Activated CD4-positive, alpha-beta memory T cell treated with anti-CD3 and anti-CD28 coated beads for 36 hours (primary cell): Measurements from ENCODE around the gene DCC. TPM values are rescaled to one million over a fixed set of nuclear protein-coding genes. Genes with fewer than 3 reads are reported as not detected.

Experiments used
- CTCF ChIA-PET: fragments of 350-600 bp; sonication (Branson Sonifier 250); formaldehyde crosslinking; loops from one replicate; lab custom pipeline; 2021; ENCODE audit warnings: antibody characterized with exemption, inconsistent platforms; lab: Charles Lee
- POLR2A ChIA-PET: fragments of 350-600 bp; sonication (Branson Sonifier 250); formaldehyde crosslinking; loops from one replicate; lab custom pipeline; 2021; ENCODE audit warnings: antibody characterized with exemption; lab: Charles Lee
- DNase-seq: peaks from one replicate; pipeline ENCODE4 v3.0.0-alpha.2; 2020
- H3K27ac Mint-ChIP-seq: one replicate; pipeline ENCODE4 v1.8.0; 2021; ENCODE audit warnings: mixed read lengths
- H3K27me3 Mint-ChIP-seq: one replicate; pipeline ENCODE4 v1.8.0; 2021; ENCODE audit warnings: mixed read lengths
- H3K36me3 Mint-ChIP-seq: one replicate; pipeline ENCODE4 v1.8.0; 2021; ENCODE audit warnings: mixed read lengths
- H3K4me1 Mint-ChIP-seq: one replicate; pipeline ENCODE4 v1.8.0; 2021; ENCODE audit warnings: low read depth, mixed read lengths
- H3K4me3 Mint-ChIP-seq: one replicate; pipeline ENCODE4 v1.8.0; 2021; ENCODE audit warnings: mild to moderate bottlenecking, mixed read lengths
- H3K9me3 Mint-ChIP-seq: one replicate; pipeline ENCODE4 v1.8.0; 2021; ENCODE audit warnings: mixed read lengths
- intact Hi-C: fragments of 100-400 bp; cut with micrococcal nuclease; formaldehyde crosslinking; loops from one replicate; pipeline ENCODE4 v1.15.1; 2023
- total RNA-seq, 2 experiments: library from RNA; stranded (reverse); gene quantifications; one replicate each; pipeline ENCODE4 v1.2.3, GENCODE V29; 2021

Gene DCC
- total RNA-seq, 2 experiments from 2014 or later: not detected

- Mint-ChIP-seq H3K27ac (no peak overlapping the region), H3K9me3 (peaks cover 9% of the 10 kb centered on the region), H3K4me3 (no peak overlapping the region), H3K36me3 (no peaks in the 10 kb centered on the region), H3K4me1 (no peaks in the 10 kb centered on the region), H3K27me3 (no peaks in the 10 kb centered on the region)
- intact Hi-C loops: no loop called here
- ChIA-PET POLR2A (no interaction called here), CTCF (no interaction called here)
- DNase-seq: no peak
Measured at GRCh38 chr18:52948868-52949444, 609.0 kb downstream of the DCC start.

GRCh38 chr18:52950155-52950554 lies 610.2 kb downstream of the DCC start:
- no peaks in the 10 kb centered on the region for H3K4me1 Mint-ChIP-seq
- intact Hi-C loops: no loop called here
- H3K9me3 Mint-ChIP-seq: peaks cover 7% of the 10 kb centered on the region
- no peak overlapping the region for H3K4me3 Mint-ChIP-seq
- CTCF ChIA-PET: no interaction called here
- no peak for DNase-seq
- H3K27me3 Mint-ChIP-seq: no peaks in the 10 kb centered on the region
- H3K36me3 Mint-ChIP-seq: no peaks in the 10 kb centered on the region
- POLR2A ChIA-PET: no interaction called here
- H3K27ac Mint-ChIP-seq: no peak overlapping the region

- H3K27me3 Mint-ChIP-seq: no peaks in the 10 kb centered on the region
- ChIA-PET POLR2A (no interaction called here), CTCF (no interaction called here)
- H3K36me3 Mint-ChIP-seq: no peaks in the 10 kb centered on the region
- H3K27ac Mint-ChIP-seq: no peak overlapping the region
- DNase-seq: no peak
- intact Hi-C loops: no loop called here
- H3K9me3 Mint-ChIP-seq: peaks cover 5% of the 10 kb centered on the region
- H3K4me3 Mint-ChIP-seq: no peak overlapping the region
- H3K4me1 Mint-ChIP-seq: no peaks in the 10 kb centered on the region
Measured at GRCh38 chr18:52953387-52953786, 613.4 kb downstream of the DCC start.

- intact Hi-C loops: no loop called here
- H3K36me3 Mint-ChIP-seq: no peaks in the 10 kb centered on the region
- peaks cover 17% of the 10 kb centered on the region for H3K9me3 Mint-ChIP-seq
- CTCF ChIA-PET: no interaction called here
- H3K4me1 Mint-ChIP-seq: no peaks in the 10 kb centered on the region
- DNase-seq: no peak
- H3K27ac Mint-ChIP-seq: no peak overlapping the region
- H3K27me3 Mint-ChIP-seq: no peaks in the 10 kb centered on the region
- POLR2A ChIA-PET: no interaction called here
- H3K4me3 Mint-ChIP-seq: no peak overlapping the region
Measured at GRCh38 chr18:52963481-52963880, 623.5 kb downstream of the DCC start.

- H3K27me3 Mint-ChIP-seq: no peaks in the 10 kb centered on the region
- no peak for DNase-seq
- ChIA-PET CTCF (no interaction called here), POLR2A (no interaction called here)
- H3K4me3 Mint-ChIP-seq: no peak overlapping the region
- intact Hi-C loops: no loop called here
- H3K9me3 Mint-ChIP-seq: peaks cover 9% of the 10 kb centered on the region
- H3K36me3 Mint-ChIP-seq: no peaks in the 10 kb centered on the region
- H3K27ac Mint-ChIP-seq: no peak overlapping the region
- H3K4me1 Mint-ChIP-seq: no peaks in the 10 kb centered on the region
Measured at GRCh38 chr18:52970686-52971085, 630.7 kb downstream of the DCC start.

GRCh38 chr18:52971097-52971496 lies 631.1 kb downstream of the DCC start:
- Mint-ChIP-seq H3K27me3 (no peaks in the 10 kb centered on the region), H3K9me3 (peaks cover 6% of the 10 kb centered on the region), H3K4me3 (no peak overlapping the region), H3K27ac (no peak overlapping the region), H3K4me1 (no peaks in the 10 kb centered on the region), H3K36me3 (no peaks in the 10 kb centered on the region)
- CTCF ChIA-PET: no interaction called here
- POLR2A ChIA-PET: no interaction called here
- intact Hi-C loops: no loop called here
- no peak for DNase-seq

- ChIA-PET POLR2A (no interaction called here), CTCF (no interaction called here)
- H3K9me3 Mint-ChIP-seq: peaks cover 4% of the 10 kb centered on the region
- DNase-seq: no peak
- H3K36me3 Mint-ChIP-seq: no peaks in the 10 kb centered on the region
- no peak overlapping the region for H3K27ac Mint-ChIP-seq
- no peaks in the 10 kb centered on the region for H3K4me1 Mint-ChIP-seq
- no peak overlapping the region for H3K4me3 Mint-ChIP-seq
- no peaks in the 10 kb centered on the region for H3K27me3 Mint-ChIP-seq
- intact Hi-C loops: no loop called here
Measured at GRCh38 chr18:52979892-52980291, 639.9 kb downstream of the DCC start.

GRCh38 chr18:52991246-52991645 lies 651.2 kb downstream of the DCC start:
- Mint-ChIP-seq H3K36me3 (no peaks in the 10 kb centered on the region), H3K27me3 (no peaks in the 10 kb centered on the region), H3K4me3 (no peak overlapping the region), H3K4me1 (no peaks in the 10 kb centered on the region), H3K27ac (no peak overlapping the region), H3K9me3 (peaks cover 2% of the 10 kb centered on the region)
- ChIA-PET CTCF (no interaction called here), POLR2A (no interaction called here)
- intact Hi-C loops: no loop called here
- no peak for DNase-seq

GRCh38 chr18:52992041-52992440 lies 652.0 kb downstream of the DCC start:
- Mint-ChIP-seq H3K36me3 (no peaks in the 10 kb centered on the region), H3K27ac (no peak overlapping the region), H3K9me3 (peaks cover 2% of the 10 kb centered on the region), H3K4me1 (no peaks in the 10 kb centered on the region), H3K27me3 (no peaks in the 10 kb centered on the region), H3K4me3 (no peak overlapping the region)
- POLR2A ChIA-PET: no interaction called here
- no peak for DNase-seq
- intact Hi-C loops: no loop called here
- CTCF ChIA-PET: no interaction called here

- Mint-ChIP-seq H3K27me3 (no peaks in the 10 kb centered on the region), H3K9me3 (peaks cover 8% of the 10 kb centered on the region), H3K4me1 (no peaks in the 10 kb centered on the region), H3K36me3 (no peaks in the 10 kb centered on the region), H3K4me3 (no peak overlapping the region), H3K27ac (no peak overlapping the region)
- intact Hi-C loops: loop anchor here (5.0 kb wide), 1 partner anchor 51 kb away; no protein-coding TSS in a partner anchor
- CTCF ChIA-PET: no interaction called here
- no peak for DNase-seq
- POLR2A ChIA-PET: no interaction called here
Measured at GRCh38 chr18:52995875-52996274, 655.9 kb downstream of the DCC start.

GRCh38 chr18:52999633-53000032 lies 659.6 kb downstream of the DCC start:
- Mint-ChIP-seq H3K4me1 (no peaks in the 10 kb centered on the region), H3K36me3 (no peaks in the 10 kb centered on the region), H3K9me3 (peaks cover 11% of the 10 kb centered on the region), H3K27me3 (no peaks in the 10 kb centered on the region), H3K27ac (no peak overlapping the region), H3K4me3 (no peak overlapping the region)
- ChIA-PET POLR2A (no interaction called here), CTCF (no interaction called here)
- intact Hi-C loops: loop anchor here (5.0 kb wide), 1 partner anchor 48 kb away; no protein-coding TSS in a partner anchor
- no peak for DNase-seq

- POLR2A ChIA-PET: no interaction called here
- intact Hi-C loops: no loop called here
- H3K9me3 Mint-ChIP-seq: peaks cover 8% of the 10 kb centered on the region
- no peaks in the 10 kb centered on the region for H3K27me3 Mint-ChIP-seq
- DNase-seq: no peak
- no peak overlapping the region for H3K4me3 Mint-ChIP-seq
- no peaks in the 10 kb centered on the region for H3K4me1 Mint-ChIP-seq
- H3K36me3 Mint-ChIP-seq: no peaks in the 10 kb centered on the region
- CTCF ChIA-PET: no interaction called here
- H3K27ac Mint-ChIP-seq: no peak overlapping the region
Measured at GRCh38 chr18:53004798-53005197, 664.8 kb downstream of the DCC start.

- DNase-seq: no peak
- CTCF ChIA-PET: no interaction called here
Measured at GRCh38 chr18:53018791-53019190, 678.8 kb downstream of the DCC start.

More at GRCh38 chr18:53018791-53019190, 678.8 kb downstream of the DCC start:
- Mint-ChIP-seq H3K9me3 (peaks cover 4% of the 10 kb centered on the region), H3K27ac (no peak overlapping the region), H3K4me3 (no peak overlapping the region), H3K27me3 (no peaks in the 10 kb centered on the region), H3K4me1 (no peaks in the 10 kb centered on the region), H3K36me3 (no peaks in the 10 kb centered on the region)
- POLR2A ChIA-PET: no interaction called here
- intact Hi-C loops: no loop called here
